ENCODE results near the gene GREM2. TPM values are rescaled to one million over a fixed set of nuclear protein-coding genes. Genes with fewer than 3 reads are reported as not detected.

The GREM2 gene
- polyA plus RNA-seq, 1 donor from 2014 or later = 0.85 TPM

GRCh38 chr1:240559781-240560180, 52.2 kb downstream of the GREM2 start:
- Histone ChIP-seq H3K36me3 (ENCODE audit: insufficient read depth, low read length) (no peaks in the 10 kb centered on the region), H3F3A (ENCODE audit: insufficient read depth, low read length, poor library complexity, severe bottlenecking) (no peaks in the 10 kb centered on the region), H3K9ac (ENCODE audit: low read length) (no peak overlapping the region), H3K9me3 (ENCODE audit: low read length) (no peaks in the 10 kb centered on the region), H3K27ac (ENCODE audit: low read length) (no peak overlapping the region), H3K79me2 (replicated peaks; ENCODE audit: insufficient read depth, low read length) (no peaks in the 10 kb centered on the region), H3K4me2 (ENCODE audit: low read length) (no peak overlapping the region), H2AFZ (ENCODE audit: low read depth, low read length) (no peak overlapping the region), H3K27me3 (ENCODE audit: insufficient read depth, low read depth, low read length) (no peaks in the 10 kb centered on the region), H3K4me3 (ENCODE audit: low read length) (no peak overlapping the region), H4K20me1 (ENCODE audit: insufficient read depth) (no peaks in the 10 kb centered on the region), H3K9me2 (ENCODE audit: insufficient read depth, low read length) (no peaks in the 10 kb centered on the region)
- no peak for TF ChIP-seq RAD21 (conservative IDR thresholded peaks at IDR 0.05)

GRCh38 chr1:240555524-240555923, 56.4 kb downstream of the GREM2 start:
- TF ChIP-seq TAF1 (IDR thresholded peaks at IDR 0.05; ENCODE audit: low read depth) = no peak
- TF ChIP-seq MXI1 (conservative IDR thresholded peaks at IDR 0.05; ENCODE audit: poor library complexity, severe bottlenecking) = no peak
- no peak for TF ChIP-seq EP300 (conservative IDR thresholded peaks at IDR 0.05; ENCODE audit: poor library complexity, severe bottlenecking)
- TF ChIP-seq EZH2 (IDR thresholded peaks at IDR 0.05; ENCODE audit: borderline replicate concordance, insufficient read depth, low read length, poor library complexity, severe bottlenecking) = no peak
- no peak for TF ChIP-seq RAD21 (conservative IDR thresholded peaks at IDR 0.05)
- no peak for TF ChIP-seq CTCF (IDR thresholded peaks at IDR 0.05; ENCODE audit: poor library complexity, severe bottlenecking)
- no peak for TF ChIP-seq POLR2AphosphoS5 (IDR thresholded peaks at IDR 0.05)
- no peak for TF ChIP-seq REST (IDR thresholded peaks at IDR 0.05; ENCODE audit: borderline replicate concordance)
- TF ChIP-seq SMC3 (conservative IDR thresholded peaks at IDR 0.05; ENCODE audit: poor library complexity) = no peak
- no peaks in the 10 kb centered on the region for H3K9me2 ChIP-seq (ENCODE audit: insufficient read depth, low read length)
- no peaks in the 10 kb centered on the region for H3K9me3 ChIP-seq (ENCODE audit: low read length)
- H3K79me2 ChIP-seq (replicated peaks; ENCODE audit: insufficient read depth, low read length) = no peaks in the 10 kb centered on the region
- no peak overlapping the region for H3K4me3 ChIP-seq (ENCODE audit: low read length)
- H3K27me3 ChIP-seq (ENCODE audit: insufficient read depth, low read depth, low read length) = no peaks in the 10 kb centered on the region
- no peak overlapping the region for H3K9ac ChIP-seq (ENCODE audit: low read length)
- H3F3A ChIP-seq (ENCODE audit: insufficient read depth, low read length, poor library complexity, severe bottlenecking) = no peaks in the 10 kb centered on the region
- H3K27ac ChIP-seq (ENCODE audit: low read length) = no peak overlapping the region
- no peak overlapping the region for H3K4me2 ChIP-seq (ENCODE audit: low read length)
- no peaks in the 10 kb centered on the region for H4K20me1 ChIP-seq (ENCODE audit: insufficient read depth)
- H3K36me3 ChIP-seq (ENCODE audit: insufficient read depth, low read length) = no peaks in the 10 kb centered on the region
- H2AFZ ChIP-seq (ENCODE audit: low read depth, low read length) = no peak overlapping the region

GRCh38 chr1:240553351-240553750, 58.6 kb downstream of the GREM2 start:
- Histone ChIP-seq H3K9me3 (ENCODE audit: low read length) (no peaks in the 10 kb centered on the region), H3F3A (ENCODE audit: insufficient read depth, low read length, poor library complexity, severe bottlenecking) (no peaks in the 10 kb centered on the region), H3K9ac (ENCODE audit: low read length) (no peak overlapping the region), H3K27ac (ENCODE audit: low read length) (no peak overlapping the region), H4K20me1 (ENCODE audit: insufficient read depth) (no peaks in the 10 kb centered on the region), H2AFZ (ENCODE audit: low read depth, low read length) (no peak overlapping the region), H3K79me2 (replicated peaks; ENCODE audit: insufficient read depth, low read length) (no peaks in the 10 kb centered on the region), H3K9me2 (ENCODE audit: insufficient read depth, low read length) (no peaks in the 10 kb centered on the region), H3K27me3 (ENCODE audit: insufficient read depth, low read depth, low read length) (no peaks in the 10 kb centered on the region), H3K4me2 (ENCODE audit: low read length) (no peak overlapping the region), H3K36me3 (ENCODE audit: insufficient read depth, low read length) (no peaks in the 10 kb centered on the region), H3K4me3 (ENCODE audit: low read length) (no peak overlapping the region)
- TF ChIP-seq EZH2 (IDR thresholded peaks at IDR 0.05; ENCODE audit: borderline replicate concordance, insufficient read depth, low read length, poor library complexity, severe bottlenecking) (no peak), TAF1 (IDR thresholded peaks at IDR 0.05; ENCODE audit: low read depth) (no peak), RAD21 (conservative IDR thresholded peaks at IDR 0.05) (no peak), POLR2AphosphoS5 (IDR thresholded peaks at IDR 0.05) (no peak), REST (IDR thresholded peaks at IDR 0.05; ENCODE audit: borderline replicate concordance) (no peak)
